SJSA1 (cell line): ENCODE results near the gene TRIM28. TPM values are rescaled to one million over a fixed set of nuclear protein-coding genes. Genes with fewer than 3 reads are reported as not detected.

Source experiments
- DNase-seq, 2 experiments: peaks; one replicate each; pipeline ENCODE4 v3.0.0-alpha.2; 2015 to 2020; ENCODE audit warnings: low spot score in 2 of 2, low read depth in 1 of 2
- H3K27ac ChIP-seq: fragments of 250-450 bp; sonication (Bioruptor Pico); 2 replicates; pipeline ENCODE4 v1.5.1; 2020; ENCODE audit warnings: mild to moderate bottlenecking, moderate library complexity
- H3K27me3 ChIP-seq: fragments of 250-450 bp; sonication (Bioruptor Pico); replicated peaks from 2 replicates; pipeline ENCODE4 v1.5.1; 2020; ENCODE audit warnings: mild to moderate bottlenecking, moderate library complexity
- H3K36me3 ChIP-seq: fragments of 250-450 bp; sonication (Bioruptor Pico); 2 replicates; pipeline ENCODE4 v1.5.1; 2020; ENCODE audit warnings: mild to moderate bottlenecking
- H3K4me1 ChIP-seq: fragments of 250-450 bp; sonication (Bioruptor Pico); replicated peaks from 2 replicates; pipeline ENCODE4 v1.6.1; 2021; ENCODE audit warnings: mild to moderate bottlenecking
- H3K4me3 ChIP-seq: fragments of 250-450 bp; sonication (Bioruptor Pico); 2 replicates; pipeline ENCODE4 v1.5.1; 2020; ENCODE audit warnings: mild to moderate bottlenecking
- H3K9me3 ChIP-seq: fragments of 250-450 bp; sonication (Bioruptor Pico); replicated peaks from 2 replicates; pipeline ENCODE4 v1.5.1; 2020; ENCODE audit warnings: mild to moderate bottlenecking
- total RNA-seq: library from RNA; depleted of rRNA; stranded (reverse); fragments of >200 nt; shearing (Covaris generic); gene quantifications from 2 replicates; pipeline ENCODE4 v1.2.3, GENCODE V29; 2014

TRIM28 gene
- total RNA-seq, 1 experiment from 2014 or later, result 432 TPM

GRCh38 chr19:58514564-58515022 is 29.3 kb upstream of the TRIM28 start:
- no peaks in the 10 kb centered on the region; the same call in 1 of the 2 replicates for H3K9me3 ChIP-seq
- H3K4me1 ChIP-seq, result peaks cover 9% of the 10 kb centered on the region
- no peak overlapping the region for H3K27ac ChIP-seq
- peaks cover 38% of the 10 kb centered on the region for H3K36me3 ChIP-seq
- DNase-seq, result no peak
- H3K4me3 ChIP-seq, result no peak overlapping the region
- H3K27me3 ChIP-seq, result no peaks in the 10 kb centered on the region

DNA sequence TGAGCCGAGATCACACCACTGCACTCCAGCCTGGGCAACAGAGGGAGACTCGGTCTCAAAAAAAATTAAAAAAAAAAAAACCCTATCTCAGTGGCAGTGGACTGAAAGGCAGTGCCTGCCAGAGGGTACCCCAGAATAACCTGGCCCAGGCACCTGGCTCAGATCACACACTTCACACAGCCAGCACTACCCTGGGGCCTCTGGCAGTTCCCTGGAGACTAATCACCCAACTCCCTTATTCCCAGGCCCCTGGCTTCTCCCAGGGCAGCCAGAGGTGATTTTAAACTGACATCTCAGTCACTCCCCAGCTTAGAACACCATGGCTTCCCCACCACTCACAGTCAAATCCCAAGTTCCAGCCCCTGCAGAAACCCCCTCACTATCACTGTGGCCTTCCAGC is 28.6 kb upstream of the TRIM28 start:
- DNase-seq, result no peak
- Histone ChIP-seq H3K27ac (no peak overlapping the region), H3K4me1 (peaks cover 9% of the 10 kb centered on the region), H3K4me3 (no peak overlapping the region), H3K27me3 (no peaks in the 10 kb centered on the region), H3K9me3 (no peaks in the 10 kb centered on the region), H3K36me3 (peaks cover 38% of the 10 kb centered on the region)

- DNase-seq, result no peak
- Histone ChIP-seq H3K27me3 (no peaks in the 10 kb centered on the region), H3K36me3 (peaks cover 38% of the 10 kb centered on the region)
Observed at GRCh38 chr19:58516246-58516836, 27.5 kb upstream of the TRIM28 start.

DNA sequence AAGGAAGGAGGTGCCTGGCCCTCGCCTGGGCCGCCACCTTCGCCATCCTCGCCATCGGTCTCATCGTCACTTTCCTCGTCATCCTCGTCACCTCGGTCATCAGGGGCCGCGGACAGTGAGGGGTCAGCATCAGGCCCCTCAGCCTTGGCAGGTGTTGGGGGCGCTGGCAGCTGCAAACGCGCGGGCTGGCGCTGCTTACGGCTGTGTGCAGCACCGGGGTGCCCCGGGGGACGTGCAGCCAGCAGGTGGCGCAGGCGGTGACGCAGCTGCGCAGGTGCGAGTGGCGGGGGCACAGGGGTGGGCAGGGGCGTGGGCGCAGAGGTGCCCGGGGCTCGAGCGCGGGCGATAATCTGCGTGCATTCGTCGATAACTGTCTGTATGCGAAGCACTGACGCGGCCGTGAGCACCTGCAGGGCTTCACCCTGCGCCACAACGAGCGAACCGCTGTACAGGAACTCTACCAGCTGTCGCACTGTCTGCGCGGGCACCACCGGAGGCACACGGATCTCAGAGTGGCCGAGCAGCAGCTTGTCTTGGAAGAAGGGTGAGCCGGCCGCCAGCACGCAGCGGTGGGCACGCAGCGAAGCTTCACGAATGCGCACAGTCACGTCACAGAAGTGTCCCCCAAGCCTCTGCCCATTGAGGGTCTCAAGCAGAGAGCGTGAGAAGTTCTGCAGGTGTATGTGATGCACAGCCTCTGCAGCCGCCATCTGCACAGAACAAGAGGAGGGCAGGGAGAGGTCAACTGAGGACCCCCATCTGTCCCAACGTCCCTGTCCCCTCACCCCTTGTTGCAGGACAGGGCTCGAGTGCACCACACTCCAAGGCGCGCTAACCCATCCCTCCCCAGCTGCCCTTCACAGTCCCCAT is 26.7 kb upstream of the TRIM28 start:
- no peak for DNase-seq
- no peaks in the 10 kb centered on the region for H3K9me3 ChIP-seq
- H3K27me3 ChIP-seq, result no peaks in the 10 kb centered on the region
- no peak overlapping the region for H3K4me3 ChIP-seq
- peaks cover 38% of the 10 kb centered on the region for H3K36me3 ChIP-seq
- H3K4me1 ChIP-seq, result peaks cover 9% of the 10 kb centered on the region
- H3K27ac ChIP-seq, result no peak overlapping the region

More at GRCh38 chr19:58516246-58516836, 27.5 kb upstream of the TRIM28 start:
- H3K27ac ChIP-seq, result no peak overlapping the region
- H3K9me3 ChIP-seq, result no peaks in the 10 kb centered on the region
- H3K4me1 ChIP-seq, result peaks cover 9% of the 10 kb centered on the region
- H3K4me3 ChIP-seq, result no peak overlapping the region

DNA sequence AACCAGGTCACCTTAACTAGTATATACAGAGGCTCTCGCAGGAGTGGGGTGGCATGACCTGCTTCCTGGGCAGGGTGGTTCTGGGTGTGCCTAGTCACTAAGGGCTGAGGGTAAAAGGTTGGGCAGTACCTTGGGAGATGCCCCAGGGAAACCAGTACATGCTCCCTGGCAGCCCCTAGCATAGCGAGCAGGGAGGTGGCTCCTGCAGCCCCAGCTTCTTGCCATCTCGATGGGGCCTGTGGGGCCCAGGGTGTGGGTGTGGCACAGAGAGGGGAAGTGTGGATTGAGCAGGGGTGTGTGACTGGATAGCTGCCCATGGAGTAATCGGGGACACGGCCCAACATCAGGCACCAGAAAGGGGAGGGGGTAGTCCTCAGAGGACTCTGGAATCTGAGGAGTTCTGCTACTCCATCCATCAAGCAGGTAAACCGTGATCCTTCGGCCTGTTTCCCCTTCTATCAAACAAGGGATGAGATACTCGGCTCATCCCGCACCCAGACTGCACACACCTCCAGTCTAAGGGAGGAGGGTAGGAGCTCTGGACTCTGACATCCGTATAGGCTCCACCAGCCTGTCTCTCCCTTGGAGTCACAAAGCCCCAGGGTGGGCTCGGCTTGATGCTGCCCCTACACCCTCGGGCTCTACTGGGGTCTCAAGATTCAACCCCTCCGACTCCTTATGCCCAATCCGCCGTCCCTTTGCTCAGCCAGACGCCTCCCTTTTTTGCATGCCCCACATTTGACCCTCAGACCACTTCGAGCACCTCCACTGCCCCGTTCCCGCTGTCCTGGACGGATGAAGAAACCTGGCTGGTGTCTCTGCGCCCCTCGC is 25.4 kb upstream of the TRIM28 start:
- Histone ChIP-seq H3K27ac (no peak overlapping the region), H3K4me1 (peaks cover 9% of the 10 kb centered on the region), H3K4me3 (peak overlapping the region; percentile 71), H3K9me3 (no peaks in the 10 kb centered on the region), H3K36me3 (peaks cover 35% of the 10 kb centered on the region), H3K27me3 (no peaks in the 10 kb centered on the region)
- no peak for DNase-seq

DNA sequence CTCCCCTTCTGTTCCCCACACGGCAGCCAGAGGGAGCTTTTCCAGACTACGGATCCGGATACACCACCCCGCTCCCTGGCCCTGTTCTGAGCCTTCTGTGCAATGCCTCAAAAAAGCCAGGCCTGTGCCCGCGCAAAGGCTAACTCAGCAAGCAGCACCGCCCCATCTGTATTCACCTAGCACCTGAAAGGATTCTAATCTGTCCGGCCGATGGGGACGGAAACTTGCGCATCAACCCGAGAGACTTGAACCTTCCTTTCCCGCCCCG is 24.8 kb upstream of the TRIM28 start:
- Histone ChIP-seq H3K9me3 (no peaks in the 10 kb centered on the region), H3K36me3 (peaks cover 30% of the 10 kb centered on the region), H3K27ac (peak overlapping the region; percentile 59), H3K27me3 (no peaks in the 10 kb centered on the region), H3K4me3 (peak overlapping the region; percentile 71), H3K4me1 (peaks cover 9% of the 10 kb centered on the region)
- DNase-seq, result peak in 1 of 2 experiments; percentile 79

DNA sequence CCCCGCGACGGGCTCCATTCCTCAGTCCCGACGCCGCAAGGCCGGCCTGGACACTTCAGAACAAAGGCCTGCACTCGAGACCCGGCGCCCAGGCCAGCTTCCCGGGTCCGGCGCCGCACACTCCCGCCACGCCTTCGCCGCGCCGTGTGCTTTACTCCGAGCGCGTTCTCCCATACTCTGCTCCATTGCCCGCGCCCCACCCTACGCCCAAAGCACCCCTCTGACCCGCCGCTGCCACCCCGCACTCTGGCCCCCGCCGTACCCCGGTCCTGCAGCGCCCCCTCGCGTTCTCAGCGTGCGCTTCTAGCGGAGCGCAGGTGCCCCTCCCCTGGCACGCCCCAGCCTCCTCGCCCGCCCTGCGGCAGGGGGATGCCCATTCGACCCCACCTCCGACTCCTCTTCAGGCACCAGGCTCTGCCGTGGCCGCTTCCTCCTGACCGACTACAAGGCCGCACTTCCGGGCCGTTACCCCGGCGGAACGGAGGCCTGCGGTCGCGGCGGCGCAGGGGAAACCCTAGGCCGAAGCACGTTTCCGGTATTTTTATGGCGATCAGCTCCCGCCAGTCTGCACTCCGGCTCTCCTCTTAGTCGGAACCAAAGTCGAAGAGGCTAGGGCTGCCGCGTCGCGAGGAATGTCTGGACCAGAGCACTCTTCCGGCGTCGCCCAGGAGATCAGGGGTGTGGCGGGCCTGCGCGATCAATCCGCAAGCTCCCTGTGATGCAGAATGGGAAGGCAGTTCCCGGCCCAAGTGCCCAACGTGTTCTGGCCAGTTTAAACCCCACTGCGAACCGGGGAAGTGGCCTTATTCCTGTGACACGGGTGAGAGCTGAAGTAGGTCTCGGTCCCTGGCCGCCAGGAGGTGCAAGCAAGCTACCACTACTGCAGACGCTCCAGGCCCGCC is 24.3 kb upstream of the TRIM28 start, which contains the start of gene ZBTB45:
Gene ZBTB45 (minus strand): TSS at position 456 of the 902 bp plus-strand sequence. CDS start 2,137 bp downstream, outside the sequence.
- Histone ChIP-seq H3K27ac (peak within 1 kb of the TSS; percentile 59), H3K4me3 (peak within 1 kb of the TSS; percentile 71), H3K4me1 (peaks cover 9% of the 10 kb centered on the region), H3K9me3 (no peaks in the 10 kb centered on the region), H3K27me3 (no peaks in the 10 kb centered on the region), H3K36me3 (peaks cover 26% of the 10 kb centered on the region)
- peak; percentile 94 to 96 for DNase-seq

DNA sequence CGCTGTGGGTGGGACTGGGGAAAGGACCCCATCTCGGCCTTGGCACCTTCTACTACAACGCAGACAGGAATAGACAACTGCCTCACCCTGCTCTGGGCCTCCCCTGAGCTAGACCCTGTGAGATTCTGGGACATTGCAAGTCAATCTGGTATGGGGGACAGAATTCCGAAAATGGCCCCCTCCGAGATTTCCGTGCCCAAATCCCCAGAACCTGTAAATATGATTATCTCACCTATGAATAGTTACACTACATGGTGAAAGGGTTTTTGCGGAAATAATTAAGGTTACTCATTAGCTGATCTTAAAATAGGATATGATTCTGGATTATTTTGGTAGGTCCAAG is 23.6 kb upstream of the TRIM28 start:
- H3K4me1 ChIP-seq, result peaks cover 9% of the 10 kb centered on the region
- H3K27ac ChIP-seq, result peak overlapping the region; percentile 59
- peaks cover 24% of the 10 kb centered on the region for H3K36me3 ChIP-seq
- H3K27me3 ChIP-seq, result no peaks in the 10 kb centered on the region
- no peak for DNase-seq
- no peaks in the 10 kb centered on the region for H3K9me3 ChIP-seq
- peak overlapping the region; percentile 71 for H3K4me3 ChIP-seq

DNA sequence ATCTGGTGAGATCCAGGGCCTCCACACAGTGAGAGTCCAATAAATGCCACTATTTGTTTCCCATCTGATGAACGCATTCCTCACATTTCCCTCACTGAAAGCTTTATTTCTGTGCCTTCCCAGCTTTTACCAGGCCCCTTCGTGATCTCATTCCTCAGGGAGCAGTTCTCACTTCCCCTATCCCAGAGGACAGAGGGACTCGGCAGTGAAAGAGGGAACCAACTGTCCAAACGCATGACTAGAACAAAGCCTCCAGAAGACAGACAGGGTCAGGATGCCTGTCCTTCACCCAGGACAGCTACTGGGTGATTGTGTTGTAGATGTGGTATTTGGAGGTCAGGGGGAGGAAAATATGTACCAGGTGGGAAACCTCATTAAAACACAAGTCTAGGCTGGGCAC is 22.2 kb upstream of the TRIM28 start:
- no peak overlapping the region for H3K27ac ChIP-seq
- no peaks in the 10 kb centered on the region for H3K9me3 ChIP-seq
- no peak for DNase-seq
- peaks cover 13% of the 10 kb centered on the region for H3K36me3 ChIP-seq
- no peaks in the 10 kb centered on the region for H3K27me3 ChIP-seq
- H3K4me1 ChIP-seq, result peaks cover 9% of the 10 kb centered on the region
- no peak overlapping the region for H3K4me3 ChIP-seq

DNA sequence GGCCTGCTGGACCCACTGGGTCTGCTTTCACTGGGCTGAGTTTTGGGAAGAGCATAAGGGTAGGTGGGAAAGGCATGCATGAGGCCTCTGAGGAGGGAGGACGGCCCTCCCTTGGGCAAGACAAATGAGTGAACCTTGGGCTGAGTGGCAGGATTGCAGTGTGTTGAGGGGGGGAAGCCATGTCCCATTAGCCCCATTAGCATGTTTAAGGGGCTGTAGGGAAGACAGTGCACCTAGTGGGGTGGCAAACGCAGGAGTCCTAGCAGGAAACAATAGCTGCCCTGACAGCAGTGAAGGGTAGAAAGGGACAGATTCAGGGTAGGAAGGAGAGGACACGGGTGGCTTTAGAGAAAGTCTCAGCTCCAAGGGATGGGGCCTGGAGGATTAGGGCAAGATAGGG is 21.2 kb upstream of the TRIM28 start:
- no peak for DNase-seq
- Histone ChIP-seq H3K9me3 (no peaks in the 10 kb centered on the region), H3K4me1 (peaks cover 9% of the 10 kb centered on the region), H3K4me3 (no peak overlapping the region), H3K27ac (no peak overlapping the region), H3K27me3 (no peaks in the 10 kb centered on the region), H3K36me3 (0 out of 2 replicates have a peak, but pooled peaks cover 4% of the 10 kb centered on the region)

- Histone ChIP-seq H3K9me3 (0 out of 2 replicates have a peak, but pooled peaks cover 3% of the 10 kb centered on the region), H3K4me3 (no peak overlapping the region), H3K36me3 (no peaks in the 10 kb centered on the region), H3K4me1 (no peaks in the 10 kb centered on the region), H3K27me3 (peaks cover 18% of the 10 kb centered on the region), H3K27ac (no peak overlapping the region)
- no peak for DNase-seq
Observed at GRCh38 chr19:58529405-58529804, 14.5 kb upstream of the TRIM28 start.

GRCh38 chr19:58531034-58531840 is 12.6 kb upstream of the TRIM28 start:
- Histone ChIP-seq H3K4me1 (no peaks in the 10 kb centered on the region), H3K27ac (no peak overlapping the region), H3K27me3 (peaks cover 22% of the 10 kb centered on the region), H3K36me3 (no peaks in the 10 kb centered on the region), H3K4me3 (no peak overlapping the region), H3K9me3 (0 out of 2 replicates have a peak, but pooled peaks cover 3% of the 10 kb centered on the region)
- DNase-seq, result no peak
